Dermis microvascular lymphatic vessel endothelial cell (primary cell): ENCODE measurements around the gene BAG3. TPM values are rescaled to one million over a fixed set of nuclear protein-coding genes. Genes with fewer than 3 reads are reported as not detected.
"Not testable (repeated sequence)": the region's sequence is repeated elsewhere in the genome, so short reads cannot be mapped to it uniquely, and the experiment has no call there.

Experiments
- DNase-seq, 2 donors: peaks; one replicate each; pipeline versions ENCODE4 v3.0.0 to v3.0.0-alpha.2; 2010; ENCODE audit warnings: low read depth in 2 of 2
- total RNA-seq: library from RNA; depleted of rRNA; stranded (reverse); fragments of >200 nt; gene quantifications from 2 replicates; pipeline ENCODE4 v1.2.1, GENCODE V29; 2014

Gene BAG3
- total RNA-seq, 1 donor from 2014 or later: 4.9 TPM

- no peak for DNase-seq
Measured at GRCh38 chr10:119640384-119640783, 10.8 kb upstream of the BAG3 start.

GRCh38 chr10:119640875-119641526, 10.2 kb upstream of the BAG3 start:
- DNase-seq: no peak

GRCh38 chr10:119642556-119643111, 8.5 kb upstream of the BAG3 start:
- no peak for DNase-seq

GRCh38 chr10:119643306-119644204, 7.6 kb upstream of the BAG3 start:
- DNase-seq: no peak

GRCh38 chr10:119644205-119644814, 6.9 kb upstream of the BAG3 start:
- no peak for DNase-seq

- DNase-seq: no peak
Measured at GRCh38 chr10:119644994-119645393, 6.2 kb upstream of the BAG3 start.

- no peak for DNase-seq
Measured at GRCh38 chr10:119650062-119650461, 1.1 kb upstream of the BAG3 start.

GRCh38 chr10:119651514-119652360, 557 bp downstream of the BAG3 start:
- DNase-seq: peak in 1 of 2 donors; percentile 42

- peak; percentile 15 to 74 for DNase-seq
Measured at GRCh38 chr10:119652361-119652730, 1.2 kb downstream of the BAG3 start.

- DNase-seq: no peak
Measured at GRCh38 chr10:119653209-119653608, 2.0 kb downstream of the BAG3 start.

- DNase-seq: no peak
Measured at GRCh38 chr10:119653916-119654315, 2.7 kb downstream of the BAG3 start.

- DNase-seq: peak in 1 of 2 donors; percentile 60
Measured at GRCh38 chr10:119654540-119654939, 3.4 kb downstream of the BAG3 start.

- DNase-seq: peak; percentile 15 to 77
Measured at GRCh38 chr10:119655566-119656001, 4.4 kb downstream of the BAG3 start.

- no peak for DNase-seq
Measured at GRCh38 chr10:119656760-119657159, 5.6 kb downstream of the BAG3 start.

- DNase-seq: no peak
Measured at GRCh38 chr10:119657725-119658124, 6.5 kb downstream of the BAG3 start.

GRCh38 chr10:119658274-119658673, 7.1 kb downstream of the BAG3 start:
- peak; percentile 35 to 92 for DNase-seq

- peak in 1 of 2 donors; percentile 39 for DNase-seq
Measured at GRCh38 chr10:119659951-119660350, 8.8 kb downstream of the BAG3 start.

GRCh38 chr10:119662076-119662605, 11.0 kb downstream of the BAG3 start:
- not testable (repeated sequence) for DNase-seq

- DNase-seq: no peak
Measured at GRCh38 chr10:119663866-119664698, 12.9 kb downstream of the BAG3 start.
